Left kidney (tissue), 2 donors: ENCODE results near the gene IL1RAPL1. TPM values are rescaled to one million over a fixed set of nuclear protein-coding genes. Genes with fewer than 3 reads are reported as not detected.
"Not testable (repeated sequence)": the region's sequence is repeated elsewhere in the genome, so short reads cannot be mapped to it uniquely, and the experiment has no call there.

Experiments
- DNase-seq: peaks from one replicate; pipeline ENCODE4 v3.0.0-alpha.2; 2013
- polyA plus RNA-seq: library from polyadenylated mRNA; unstranded; fragments of 120-200 nt; gene quantifications from one replicate; pipeline ENCODE4 v1.2.1, GENCODE V29; 2013; ENCODE audit not compliant: insufficient read length

Gene IL1RAPL1
- polyA plus RNA-seq, 1 donor, result 2.5 TPM

GRCh38 chrX:28626515-28626914 is 39.3 kb downstream of the IL1RAPL1 start:
- DNase-seq, result no peak

- DNase-seq, result no peak
Observed at GRCh38 chrX:28628120-28628519, 40.9 kb downstream of the IL1RAPL1 start.

GRCh38 chrX:28638775-28639174 is 51.5 kb downstream of the IL1RAPL1 start:
- DNase-seq, result no peak

- no peak for DNase-seq
Observed at GRCh38 chrX:28639451-28639850, 52.2 kb downstream of the IL1RAPL1 start.

- no peak for DNase-seq
Observed at GRCh38 chrX:28649541-28649940, 62.3 kb downstream of the IL1RAPL1 start.

- DNase-seq, result no peak
Observed at GRCh38 chrX:28651186-28651585, 63.9 kb downstream of the IL1RAPL1 start.

- DNase-seq, result no peak
Observed at GRCh38 chrX:28659269-28659668, 72.0 kb downstream of the IL1RAPL1 start.

GRCh38 chrX:28665778-28666177 is 78.5 kb downstream of the IL1RAPL1 start:
- no peak for DNase-seq

- no peak for DNase-seq
Observed at GRCh38 chrX:28668303-28668702, 81.1 kb downstream of the IL1RAPL1 start.

- DNase-seq, result no peak
Observed at GRCh38 chrX:28668957-28669356, 81.7 kb downstream of the IL1RAPL1 start.

GRCh38 chrX:28670074-28670473 is 82.8 kb downstream of the IL1RAPL1 start:
- no peak for DNase-seq

- no peak for DNase-seq
Observed at GRCh38 chrX:28675173-28675572, 87.9 kb downstream of the IL1RAPL1 start.

GRCh38 chrX:28693101-28693500 is 105.9 kb downstream of the IL1RAPL1 start:
- no peak for DNase-seq

- no peak for DNase-seq
Observed at GRCh38 chrX:28697732-28698131, 110.5 kb downstream of the IL1RAPL1 start.

- no peak for DNase-seq
Observed at GRCh38 chrX:28701222-28701621, 114.0 kb downstream of the IL1RAPL1 start.

GRCh38 chrX:28706964-28707363 is 119.7 kb downstream of the IL1RAPL1 start:
- DNase-seq, result no peak

- DNase-seq, result no peak
Observed at GRCh38 chrX:28709421-28709820, 122.2 kb downstream of the IL1RAPL1 start.

GRCh38 chrX:28717864-28718263 is 130.6 kb downstream of the IL1RAPL1 start:
- no peak for DNase-seq

GRCh38 chrX:28718450-28718849 is 131.2 kb downstream of the IL1RAPL1 start:
- DNase-seq, result no peak

GRCh38 chrX:28719620-28720019 is 132.4 kb downstream of the IL1RAPL1 start:
- DNase-seq, result no peak

GRCh38 chrX:28752330-28752729 is 165.1 kb downstream of the IL1RAPL1 start:
- no peak for DNase-seq

- no peak for DNase-seq
Observed at GRCh38 chrX:28756175-28756574, 168.9 kb downstream of the IL1RAPL1 start.

- no peak for DNase-seq
Observed at GRCh38 chrX:28756647-28757046, 169.4 kb downstream of the IL1RAPL1 start.

- no peak for DNase-seq
Observed at GRCh38 chrX:28757290-28757689, 170.0 kb downstream of the IL1RAPL1 start.

- not testable (repeated sequence) for DNase-seq
Observed at GRCh38 chrX:28766561-28766960, 179.3 kb downstream of the IL1RAPL1 start.
